Neural cell (in vitro differentiated cells): ENCODE measurements around the gene ZNF175.

Experiments used
- CTCF ChIP-seq: fragments of 450-650 bp; IDR thresholded peaks from 2 replicates; pipeline ENCODE4 v1.5.1; 2014; ENCODE audit warnings: antibody characterized with exemption, mild to moderate bottlenecking, moderate library complexity; ENCODE audit not compliant: poor library complexity, severe bottlenecking
- EP300 ChIP-seq: fragments of 450-650 bp; conservative IDR thresholded peaks from 2 replicates; pipeline ENCODE4 v1.6.1; 2014; ENCODE audit warnings: antibody characterized with exemption, mild to moderate bottlenecking, moderate library complexity; ENCODE audit not compliant: poor library complexity, severe bottlenecking
- EZH2 ChIP-seq: fragments of 200-600, 300-800 bp; shearing (Covaris generic), sonication (generic); IDR thresholded peaks from 2 replicates; pipeline ENCODE4 v1.6.1; 2014; ENCODE audit warnings: antibody characterized with exemption, low read length, borderline replicate concordance, mild to moderate bottlenecking; ENCODE audit not compliant: insufficient read depth, poor library complexity, severe bottlenecking
- MXI1 ChIP-seq: fragments of 450-650 bp; conservative IDR thresholded peaks from 2 replicates; pipeline ENCODE4 v1.6.1; 2014; ENCODE audit warnings: antibody characterized with exemption, mild to moderate bottlenecking; ENCODE audit not compliant: poor library complexity, severe bottlenecking
- POLR2AphosphoS5 ChIP-seq: IDR thresholded peaks from 2 replicates; pipeline ENCODE4 v1.6.1; 2012
- RAD21 ChIP-seq: fragments of 450-650 bp; conservative IDR thresholded peaks from 2 replicates; pipeline ENCODE4 v1.6.1; 2014; ENCODE audit warnings: antibody characterized with exemption, mild to moderate bottlenecking, moderate library complexity
- SMC3 ChIP-seq: fragments of 450-650 bp; conservative IDR thresholded peaks from 2 replicates; pipeline ENCODE4 v1.6.1; 2014; ENCODE audit warnings: antibody characterized with exemption, mild to moderate bottlenecking, moderate library complexity; ENCODE audit not compliant: poor library complexity
- TAF1 ChIP-seq: IDR thresholded peaks from 2 replicates; pipeline ENCODE4 v1.6.1; 2012; ENCODE audit warnings: low read depth

- TF ChIP-seq RAD21 = no peak
- no peak for TF ChIP-seq CTCF
- TF ChIP-seq EZH2 = no peak
- no peak for TF ChIP-seq TAF1
- no peak for TF ChIP-seq POLR2AphosphoS5
- TF ChIP-seq MXI1 = no peak
- TF ChIP-seq SMC3 = no peak
- TF ChIP-seq EP300 = no peak
Observed at GRCh38 chr19:51590441-51590840, 19.4 kb downstream of the ZNF175 start.
